Fibroblast of the aortic adventitia (primary cell): ENCODE data around the gene WDR46. TPM values are rescaled to one million over a fixed set of nuclear protein-coding genes. Genes with fewer than 3 reads are reported as not detected.

Experiments used
- DNase-seq: peaks from one replicate; pipeline ENCODE4 v3.0.0-alpha.2; 2010; ENCODE audit warnings: low read depth
- H3K4me3 ChIP-seq: 2 replicates; pipeline ENCODE4 v1.5.1; 2011; ENCODE audit warnings: low read depth, mild to moderate bottlenecking, control low read depth, low read length, moderate library complexity
- CTCF ChIP-seq: IDR thresholded peaks from 2 replicates; pipeline ENCODE4 v1.5.1; 2011; ENCODE audit warnings: mild to moderate bottlenecking, low read length, control low read depth, inconsistent platforms; ENCODE audit not compliant: insufficient read depth
- total RNA-seq: library from RNA; depleted of rRNA; stranded (reverse); fragments of >200 nt; gene quantifications from 2 replicates; pipeline ENCODE4 v1.2.3, GENCODE V29; 2012; ENCODE audit warnings: low replicate concordance

The WDR46 gene
- total RNA-seq, 1 donor = 85.0 TPM

GRCh38 chr6:33301877-33302276 is 12.8 kb upstream of the WDR46 start:
- H3K4me3 ChIP-seq = no peak overlapping the region
- no peak for TF ChIP-seq CTCF
- no peak for DNase-seq

DNA sequence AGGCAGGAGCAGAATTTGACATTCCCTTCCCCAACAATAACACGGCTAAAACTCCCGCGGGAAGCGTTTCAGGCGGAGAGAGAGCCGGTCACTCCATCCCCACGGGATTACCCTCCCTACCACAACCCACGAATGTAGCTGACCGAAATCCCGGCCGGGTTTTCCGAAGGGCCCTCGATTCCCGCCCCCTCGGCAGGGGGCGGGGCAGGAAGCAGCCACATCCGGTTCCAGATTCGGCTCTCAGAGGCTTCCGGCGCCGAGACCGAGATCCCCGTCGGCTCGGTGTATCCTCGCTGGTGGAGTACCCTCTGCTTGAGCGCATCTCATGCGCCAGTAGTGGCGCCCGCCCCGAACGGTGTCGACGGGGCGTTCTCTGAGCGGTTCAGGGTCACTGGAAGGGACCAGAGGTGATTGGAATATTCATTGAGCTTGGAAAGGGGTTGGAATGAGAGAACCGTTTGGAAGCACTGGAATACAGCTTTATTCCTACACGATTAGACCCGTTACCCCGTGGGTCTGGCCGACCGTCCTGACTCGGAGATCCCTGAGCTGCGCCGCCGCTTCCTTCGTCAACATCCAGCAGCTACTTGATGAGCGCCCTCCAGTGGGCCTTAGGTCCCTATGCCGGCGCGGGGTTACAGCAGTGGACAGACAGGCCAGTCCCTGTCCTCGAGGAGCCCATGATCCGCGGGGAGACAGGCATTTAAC is 10.4 kb upstream of the WDR46 start:
- DNase-seq = peak; percentile 91
- peak overlapping the region; percentile 75 for H3K4me3 ChIP-seq
- TF ChIP-seq CTCF = peak; percentile 83

GRCh38 chr6:33298773-33299236 is 9.8 kb upstream of the WDR46 start, which contains the start of gene RGL2:
RGL2 (minus strand) TSS chr6:33298942; CDS start chr6:33298610, 332 bp downstream.
- DNase-seq = peak; percentile 45
- H3K4me3 ChIP-seq = peak within 1 kb of the TSS; percentile 75
- no peak for TF ChIP-seq CTCF

DNA sequence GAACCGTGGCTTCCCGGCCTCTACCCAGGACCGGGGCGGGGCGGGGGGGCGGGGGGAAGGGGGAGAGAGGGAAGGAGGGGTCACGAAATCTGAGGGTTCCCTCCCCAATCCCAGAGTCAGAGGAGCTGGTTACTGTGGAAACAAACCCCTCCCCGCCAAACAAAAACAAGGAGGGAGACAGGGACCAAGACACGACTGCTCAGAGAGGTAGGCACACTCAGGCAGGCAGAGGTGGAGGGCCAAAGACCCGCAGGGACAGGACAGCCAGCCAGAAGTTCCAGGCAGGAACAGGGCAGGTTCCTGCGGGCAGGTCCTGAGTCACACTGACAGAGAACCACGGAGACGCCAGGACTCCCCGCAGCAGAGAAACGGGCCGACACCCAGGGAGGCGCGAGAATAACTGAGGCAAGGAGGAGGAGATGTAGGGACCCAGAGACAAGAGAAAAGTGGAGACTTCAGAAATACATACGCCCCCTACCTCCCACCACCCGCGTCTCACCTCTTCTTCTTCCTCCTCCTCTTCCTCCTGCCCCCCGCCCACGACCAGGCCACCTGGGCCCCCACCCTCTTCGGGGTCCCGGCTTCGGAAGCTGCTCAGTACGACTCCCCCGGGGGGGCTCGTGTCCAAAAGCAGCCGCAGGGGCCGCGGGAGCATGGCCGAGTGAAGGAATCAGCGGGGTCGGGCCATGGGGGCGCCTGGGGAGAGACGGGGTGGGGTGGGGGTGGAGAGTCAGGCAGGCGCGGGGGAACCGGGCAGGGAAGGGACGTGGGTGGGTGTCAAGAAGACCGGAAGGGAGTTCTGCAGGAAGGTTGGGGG is 9.1 kb upstream of the WDR46 start:
- DNase-seq = peak; percentile 79
- no peak for TF ChIP-seq CTCF
- H3K4me3 ChIP-seq = peak overlapping the region; percentile 75

GRCh38 chr6:33297406-33297955 is 8.4 kb upstream of the WDR46 start:
- no peak for DNase-seq
- no peak for TF ChIP-seq CTCF

DNA sequence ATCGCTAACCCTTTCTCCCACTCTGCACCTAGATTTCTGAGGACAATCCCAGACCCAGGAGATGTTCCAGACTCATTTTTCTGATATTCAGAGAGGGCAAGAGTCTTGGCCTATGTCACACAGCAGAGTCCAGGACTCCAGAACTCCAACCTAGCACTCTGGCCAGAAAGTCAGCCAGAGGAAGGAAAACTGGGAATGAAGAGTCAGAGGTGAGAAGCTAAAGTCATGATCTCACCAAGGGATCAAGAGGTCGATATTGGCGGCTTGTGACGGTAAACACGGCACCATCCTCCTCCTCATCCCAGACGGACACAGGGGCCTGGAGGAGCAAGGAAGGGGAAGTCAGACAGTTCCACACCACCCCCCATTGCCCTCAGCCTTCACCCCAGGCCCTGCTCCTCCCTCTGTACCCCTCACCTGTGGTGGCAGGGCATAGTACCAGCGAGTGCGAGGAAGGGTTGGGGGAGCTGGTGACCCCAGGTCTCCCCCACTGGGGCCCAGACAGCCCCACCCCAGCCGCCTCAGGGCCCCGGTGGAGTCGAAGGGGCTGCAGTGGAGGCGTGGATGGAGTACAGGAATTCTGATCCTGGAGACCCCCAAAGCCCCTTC is 7.9 kb upstream of the WDR46 start:
- no peak for DNase-seq
- no peak for TF ChIP-seq CTCF
- peak overlapping the region; percentile 75 for H3K4me3 ChIP-seq

More at GRCh38 chr6:33297406-33297955, 8.4 kb upstream of the WDR46 start:
- H3K4me3 ChIP-seq = peak overlapping the region; percentile 75
